Cardiac fibroblast (primary cell): ENCODE results near the gene ZNF783.
"Not testable (repeated sequence)": the region's sequence is repeated elsewhere in the genome, so short reads cannot be mapped to it uniquely, and the experiment has no call there.

Source experiments
- DNase-seq, 2 donors: peaks; one replicate each; pipeline versions ENCODE4 v3.0.0 to v3.0.0-alpha.2; 2010; ENCODE audit warnings: low read depth in 2 of 2
- H3K4me3 ChIP-seq, 2 donors: replicated peaks in 1 of 2; 1 replicate in 1 of 2; 2 replicates in 1 of 2; pipeline ENCODE4 v1.5.1; 2011; ENCODE audit warnings: low read depth in 2 of 2, low read length in 2 of 2, mild to moderate bottlenecking in 2 of 2, moderate library complexity in 1 of 2
- CTCF ChIP-seq: IDR thresholded peaks from one replicate; pipeline ENCODE4 v1.5.1; 2011; ENCODE audit warnings: low read depth, mild to moderate bottlenecking, low read length, inconsistent platforms

Gene ZNF783

GRCh38 chr7:149228831-149229471 is 33.0 kb upstream of the ZNF783 start:
- no peak overlapping the region for H3K4me3 ChIP-seq
- peak in 1 of 2 donors; percentile 10 for DNase-seq
- TF ChIP-seq CTCF, result no peak

- no peak overlapping the region for H3K4me3 ChIP-seq
- DNase-seq, result no peak
- no peak for TF ChIP-seq CTCF
Measured at GRCh38 chr7:149229526-149229925, 32.5 kb upstream of the ZNF783 start.

GRCh38 chr7:149232362-149232761 is 29.6 kb upstream of the ZNF783 start:
- no peak overlapping the region for H3K4me3 ChIP-seq
- DNase-seq, result no peak
- TF ChIP-seq CTCF, result no peak

GRCh38 chr7:149233655-149234204 is 28.3 kb upstream of the ZNF783 start:
- peak; percentile 74 to 96 for DNase-seq
- H3K4me3 ChIP-seq, result not testable (repeated sequence)

- no peak overlapping the region for H3K4me3 ChIP-seq
- no peak for DNase-seq
- no peak for TF ChIP-seq CTCF
Measured at GRCh38 chr7:149237502-149237901, 24.5 kb upstream of the ZNF783 start.

- no peak for TF ChIP-seq CTCF
- peak in 1 of 2 donors; percentile 43 for DNase-seq
- no peak overlapping the region for H3K4me3 ChIP-seq
Measured at GRCh38 chr7:149238051-149238450, 23.9 kb upstream of the ZNF783 start.

GRCh38 chr7:149239345-149240143 is 22.5 kb upstream of the ZNF783 start, which contains the start of gene ZNF212:
Gene ZNF212 (plus strand): TSS chr7:149239651. CDS start chr7:149239779, 128 bp downstream.
- peak; percentile 96 for TF ChIP-seq CTCF
- peak; percentile 88 to 90 for DNase-seq
- peak within 1 kb of the TSS; percentile 89 to 96 for H3K4me3 ChIP-seq
